ENCODE results near the gene ZNF439.
"Not testable (repeated sequence)": the region's sequence is repeated elsewhere in the genome, so short reads cannot be mapped to it uniquely, and the experiment has no call there.

Gene ZNF439

DNA sequence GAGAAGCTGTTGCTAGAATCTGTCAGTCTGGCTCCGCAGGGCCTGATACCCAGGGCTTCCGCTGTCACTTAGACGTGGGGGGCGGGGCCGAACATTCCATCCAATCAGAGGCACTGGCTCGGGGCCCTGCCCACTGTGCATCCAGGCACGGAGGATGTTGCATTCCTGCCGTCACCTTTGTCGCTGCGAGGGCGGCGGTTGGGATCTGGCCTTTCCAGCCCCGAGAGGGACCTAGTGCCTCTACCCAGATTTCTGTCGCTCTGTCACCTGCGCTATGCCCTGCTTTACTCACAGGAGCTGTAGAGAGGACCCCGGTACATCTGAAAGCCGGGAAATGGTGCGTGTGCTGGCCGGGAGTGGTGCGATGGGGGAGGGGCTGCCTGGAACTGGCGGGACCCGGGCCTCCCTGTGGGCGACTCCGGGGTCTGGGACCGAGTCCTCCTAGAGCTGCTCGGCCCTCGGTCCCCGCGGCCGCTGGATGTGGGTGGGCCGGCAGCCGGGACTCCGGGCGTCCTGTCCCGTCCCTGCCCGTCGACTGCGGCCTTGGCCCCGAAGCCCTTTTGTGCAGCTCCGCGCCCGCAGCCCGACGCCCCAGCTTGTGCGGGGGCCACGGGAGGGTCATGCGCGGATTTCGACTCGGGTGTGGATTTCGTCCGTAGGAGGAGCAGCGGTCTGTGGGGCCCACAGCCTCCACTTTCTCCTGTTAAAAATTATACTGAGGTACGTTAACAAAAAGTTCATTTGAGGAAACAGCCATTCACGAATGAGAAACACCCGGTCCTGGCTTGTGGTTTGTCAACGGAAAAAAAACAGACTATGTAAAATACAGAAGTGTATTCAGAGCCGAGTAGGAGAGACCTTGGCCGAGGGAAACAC lies at the start of gene ZNF439:
ZNF439 (plus strand) TSS at position 133 of the 876 bp plus-strand sequence; CDS start at position 275, 142 bp downstream.
- peak; percentile 68 for DNase-seq

DNA sequence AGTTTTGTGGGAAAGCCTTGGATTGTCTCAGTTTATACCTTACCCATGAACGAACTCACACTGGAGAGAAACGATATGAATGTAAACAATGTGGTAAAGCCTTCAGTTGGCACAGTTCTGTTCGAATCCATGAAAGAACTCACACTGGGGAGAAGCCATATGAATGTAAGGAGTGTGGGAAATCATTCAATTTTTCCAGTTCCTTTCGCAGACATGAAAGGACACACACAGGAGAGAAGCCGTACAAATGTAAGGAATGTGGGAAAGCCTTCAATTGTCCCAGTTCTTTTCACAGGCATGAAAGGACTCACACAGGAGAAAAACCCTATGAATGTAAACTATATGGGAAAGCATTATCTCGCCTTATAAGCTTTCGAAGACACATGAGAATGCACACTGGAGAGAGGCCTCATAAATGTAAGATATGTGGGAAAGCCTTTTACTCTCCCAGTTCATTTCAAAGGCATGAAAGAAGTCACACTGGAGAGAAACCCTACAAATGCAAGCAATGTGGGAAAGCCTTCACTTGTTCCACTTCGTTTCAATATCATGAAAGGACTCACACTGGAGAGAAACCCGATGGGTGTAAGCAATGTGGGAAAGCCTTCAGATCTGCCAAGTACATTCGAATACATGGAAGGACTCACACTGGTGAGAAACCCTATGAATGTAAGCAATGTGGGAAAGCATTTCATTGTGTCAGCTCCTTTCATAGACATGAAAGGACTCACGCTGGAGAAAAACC lies 42.0 kb upstream of the ZNF439 start:
- no peak for DNase-seq

DNA sequence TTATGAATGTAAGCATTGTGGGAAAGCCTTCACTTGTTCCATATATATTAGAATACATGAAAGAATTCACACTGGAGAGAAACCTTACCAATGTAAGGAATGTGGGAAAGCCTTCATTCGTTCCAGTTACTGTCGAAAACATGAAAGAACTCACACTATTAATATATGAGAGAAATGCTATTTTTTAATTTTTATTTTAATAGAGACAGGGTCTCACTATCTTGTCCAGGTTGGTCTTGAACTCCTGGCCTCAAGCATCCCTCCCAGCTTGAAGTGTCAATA lies 41.5 kb upstream of the ZNF439 start:
- no peak for DNase-seq

DNA sequence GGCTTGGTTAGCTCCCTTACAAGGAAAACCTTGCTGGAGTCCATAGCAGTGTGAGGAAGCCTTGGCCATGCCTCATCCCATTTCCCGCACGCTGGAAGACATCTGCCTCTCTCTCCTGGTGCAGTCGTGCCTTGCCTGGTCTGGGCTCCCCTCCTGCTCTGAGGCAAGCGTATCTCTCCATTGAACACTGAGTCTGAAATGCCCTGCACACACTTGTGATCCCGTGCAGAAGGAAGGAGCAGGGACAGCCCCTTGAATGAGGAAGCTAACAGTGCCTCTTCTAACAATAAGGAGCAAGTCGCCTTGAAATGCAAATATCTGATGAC lies 34.9 kb upstream of the ZNF439 start:
- DNase-seq = no peak

DNA sequence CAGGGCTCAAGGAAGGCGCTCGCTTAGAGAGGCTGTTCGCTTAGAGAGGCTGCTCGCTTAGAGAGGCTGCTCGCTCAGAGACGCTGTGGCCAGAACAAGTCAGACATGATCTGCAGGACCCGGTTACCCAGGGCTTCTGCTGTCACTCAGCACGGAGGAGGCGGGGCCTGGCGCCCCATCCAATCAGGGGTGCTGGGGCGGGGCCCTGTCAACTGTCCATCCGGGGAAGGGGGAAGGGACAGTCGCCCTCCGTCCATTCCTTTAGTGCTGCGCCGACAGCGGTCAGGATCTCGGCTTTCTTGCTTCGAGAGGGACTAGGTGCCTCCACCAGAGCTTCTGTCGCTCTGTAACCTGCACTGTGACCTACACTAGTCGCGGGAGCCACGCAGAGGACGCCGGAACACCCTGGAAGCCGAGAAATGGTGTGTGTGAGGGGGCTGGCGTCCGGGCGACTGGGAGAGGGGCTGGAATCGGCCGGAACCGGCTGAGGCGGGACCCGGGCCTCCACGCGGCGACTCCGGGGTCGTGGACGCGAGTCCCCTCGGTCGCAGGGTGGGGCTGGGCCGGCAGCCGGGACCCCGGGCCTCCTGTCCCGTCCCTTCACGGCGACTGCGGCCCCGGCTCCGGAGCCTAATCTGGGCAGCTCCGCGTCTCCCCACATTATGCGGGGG lies 34.4 kb upstream of the ZNF439 start, which contains the start of gene ZNF440:
ZNF440 (plus strand) TSS at position 245 of the 671 bp plus-strand sequence; CDS start at position 420, 175 bp downstream.
- peak; percentile 92 for DNase-seq

DNA sequence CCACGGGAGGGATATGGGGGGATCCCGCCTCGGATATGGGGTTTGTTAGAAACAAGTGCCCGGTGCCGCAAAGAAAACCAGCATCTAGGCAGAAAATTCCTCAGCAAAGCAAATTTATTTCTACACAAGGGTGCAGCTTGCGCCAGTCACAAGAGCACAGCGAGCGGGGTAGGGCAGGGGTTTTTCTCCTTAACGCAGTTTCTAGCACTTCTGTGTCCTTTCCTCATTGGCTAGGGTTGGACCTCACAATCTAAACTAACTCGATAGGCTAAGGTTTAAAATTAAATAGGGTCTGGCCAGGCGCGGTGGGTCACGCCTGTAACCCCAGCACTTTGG lies 33.9 kb upstream of the ZNF439 start:
- DNase-seq = peak; percentile 17

DNA sequence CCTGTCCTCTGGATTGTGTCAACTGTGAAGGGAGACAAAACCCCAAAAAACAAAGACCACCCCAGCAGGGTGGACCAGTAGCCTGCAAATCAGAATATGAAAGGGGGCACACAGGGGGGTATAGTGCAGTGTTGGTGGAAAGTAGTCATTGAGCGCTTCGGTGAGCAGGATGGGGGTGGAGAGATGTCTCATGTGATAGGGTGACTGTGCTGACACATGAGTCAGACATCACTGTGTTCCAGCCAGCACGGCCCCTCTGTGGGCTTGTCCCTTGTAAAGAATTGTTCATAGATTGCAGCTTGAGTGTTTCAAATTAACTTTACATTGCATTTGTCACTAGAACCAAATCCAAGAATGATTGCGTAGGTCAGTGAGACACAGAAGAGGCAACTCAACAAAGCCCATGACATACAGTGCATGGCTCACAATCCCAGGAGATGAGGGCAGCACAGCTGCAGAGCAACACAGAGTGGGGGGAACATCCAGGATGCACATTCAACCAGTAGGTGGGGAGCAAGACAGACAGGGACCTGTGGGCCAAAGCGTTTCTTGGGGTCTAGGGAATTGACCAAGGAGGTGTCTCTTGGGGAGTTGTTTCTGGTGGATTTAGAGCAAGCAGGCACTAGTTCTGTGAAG lies 26.9 kb upstream of the ZNF439 start:
- DNase-seq = no peak

DNA sequence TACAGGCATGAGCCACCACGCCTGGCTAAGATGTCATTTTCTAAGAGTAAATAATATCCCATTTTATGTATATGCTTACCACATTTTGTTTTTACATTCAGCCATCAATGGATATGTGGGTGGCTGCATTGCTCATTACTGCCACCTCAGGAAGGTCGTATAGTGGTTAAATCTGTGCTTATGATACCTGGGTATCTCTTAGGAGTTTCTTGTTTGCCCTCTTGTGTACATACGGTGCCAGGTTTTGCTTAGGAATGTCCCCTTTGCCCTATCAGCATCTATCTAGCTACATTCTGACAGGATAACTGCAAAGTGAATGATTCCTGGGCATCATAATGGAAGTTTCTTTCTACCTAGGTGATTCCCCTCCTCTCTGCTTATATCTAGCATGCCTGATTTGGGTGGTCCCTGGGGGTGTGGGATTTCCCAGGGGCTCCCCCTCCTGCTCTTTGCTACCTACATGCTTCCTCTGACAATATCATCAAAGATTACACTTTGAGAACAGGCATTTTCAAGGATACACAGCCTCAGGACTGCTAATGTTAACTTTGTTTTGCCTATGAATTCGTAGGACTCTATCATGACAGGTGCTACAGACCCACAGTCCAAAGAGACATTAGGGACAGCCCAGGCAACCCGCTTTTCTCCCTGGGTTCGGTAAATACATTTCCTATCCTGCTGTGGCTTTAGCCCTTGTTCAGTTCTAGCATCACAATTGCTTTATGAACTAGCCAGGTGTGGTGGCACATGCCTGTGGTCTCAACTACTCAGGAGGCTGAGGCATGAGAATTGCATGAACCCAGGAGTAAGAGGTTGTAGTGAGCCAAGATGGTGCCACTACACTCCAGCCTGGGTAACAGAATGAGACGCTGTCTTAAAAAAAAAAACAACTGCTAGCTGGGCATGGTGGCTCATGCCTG lies 19.3 kb upstream of the ZNF439 start:
- DNase-seq = not testable (repeated sequence)

DNA sequence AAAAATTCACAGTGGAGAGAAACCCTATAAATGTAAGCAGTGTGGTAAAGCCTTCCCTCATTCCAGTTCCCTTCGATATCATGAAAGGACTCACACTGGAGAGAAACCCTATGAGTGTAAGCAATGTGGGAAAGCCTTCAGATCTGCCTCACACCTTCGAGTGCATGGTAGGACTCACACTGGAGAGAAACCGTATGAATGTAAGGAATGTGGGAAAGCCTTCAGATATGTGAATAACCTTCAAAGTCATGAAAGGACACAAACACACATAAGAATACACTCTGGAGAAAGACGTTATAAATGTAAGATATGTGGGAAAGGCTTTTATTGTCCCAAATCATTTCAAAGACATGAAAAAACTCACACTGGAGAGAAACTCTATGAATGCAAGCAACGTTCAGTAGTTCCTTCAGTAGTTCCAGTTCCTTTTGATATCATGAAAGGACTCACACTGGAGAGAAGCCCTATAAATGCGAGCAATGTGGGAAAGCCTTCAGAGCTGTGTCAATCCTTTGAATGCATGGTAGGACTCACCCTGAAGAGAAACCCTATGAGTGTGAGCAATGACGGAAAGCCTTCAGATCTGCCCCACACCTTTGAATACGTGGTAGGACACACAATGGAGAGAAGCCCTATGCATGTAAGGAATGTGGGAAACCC lies 16.1 kb upstream of the ZNF439 start:
- DNase-seq = no peak

DNA sequence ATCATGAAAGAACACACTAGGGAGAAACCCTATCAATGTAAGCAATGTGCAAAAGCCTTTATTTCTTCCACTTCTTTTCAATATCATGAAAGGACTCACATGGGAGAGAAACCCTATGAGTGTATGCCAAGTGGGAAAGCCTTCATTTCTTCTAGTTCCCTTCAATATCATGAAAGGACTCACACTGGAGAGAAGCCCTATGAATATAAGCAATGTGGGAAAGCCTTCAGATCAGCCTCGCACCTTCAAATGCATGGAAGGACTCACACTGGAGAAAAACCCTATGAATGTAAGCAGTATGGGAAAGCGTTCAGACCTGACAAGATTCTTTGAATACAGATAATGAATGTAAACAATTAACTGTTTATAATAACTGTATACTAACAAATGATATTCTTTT lies 15.0 kb upstream of the ZNF439 start:
- DNase-seq = no peak

DNA sequence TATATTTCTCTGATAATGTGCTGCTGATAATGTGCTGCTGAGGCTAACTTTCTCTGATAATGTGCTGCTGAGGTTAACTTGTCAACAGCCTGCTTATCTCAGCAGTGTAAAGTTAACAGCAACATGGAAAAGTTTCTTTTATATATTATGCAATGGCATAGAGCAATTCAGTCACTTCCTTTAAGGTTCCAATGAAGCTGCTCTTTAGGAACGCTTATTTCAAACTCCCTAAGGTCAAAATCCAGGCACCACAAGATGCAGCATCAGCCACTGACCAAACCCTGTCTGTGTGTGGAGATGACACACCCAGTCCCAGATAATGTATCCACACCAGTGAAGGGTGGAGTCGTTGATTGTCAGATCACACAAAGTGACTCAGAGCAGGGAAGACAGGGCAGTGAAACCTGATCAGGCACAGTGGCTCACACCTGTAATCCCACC lies 12.9 kb upstream of the ZNF439 start:
- not testable (repeated sequence) for DNase-seq

DNA sequence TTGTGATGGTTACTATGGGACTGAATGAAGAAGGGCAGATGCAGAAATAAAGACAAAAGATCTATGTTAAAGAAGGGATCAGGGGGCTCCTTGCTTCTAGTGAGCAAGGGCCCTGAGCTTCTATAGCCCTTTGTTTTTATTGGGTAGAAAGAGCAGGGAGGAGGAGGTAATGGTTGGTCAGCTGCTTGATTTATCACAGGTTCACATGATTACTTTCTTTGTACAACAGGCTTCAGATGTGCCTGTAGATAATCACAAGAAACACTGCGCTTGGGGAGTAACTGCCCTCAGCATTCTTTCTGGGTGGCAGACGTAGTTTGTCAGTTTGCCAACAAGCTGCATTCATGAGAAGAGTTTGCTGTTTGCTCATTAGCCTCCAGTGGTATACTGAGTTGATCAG lies 4.8 kb upstream of the ZNF439 start:
- no peak for DNase-seq

DNA sequence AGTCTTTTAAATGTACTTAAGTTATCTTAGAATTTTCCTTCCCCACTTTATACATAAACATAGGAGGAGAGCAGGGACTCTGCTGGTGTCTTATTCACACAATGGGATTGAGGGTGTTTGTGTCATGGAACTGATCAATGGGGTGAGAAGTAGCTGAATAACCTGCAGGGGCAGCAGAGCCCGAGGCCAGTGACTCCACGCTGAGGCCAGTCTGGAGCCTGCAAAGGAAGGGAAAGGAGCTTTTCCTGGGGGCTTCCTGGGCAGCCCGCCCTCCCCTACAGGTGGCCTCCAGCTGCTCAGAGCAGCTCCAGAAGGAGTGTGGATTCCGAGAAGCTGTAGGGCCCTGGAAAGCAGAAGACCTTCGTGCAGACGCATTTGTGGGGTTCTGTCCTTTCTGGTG lies 911 bp upstream of the ZNF439 start:
- DNase-seq = not testable (repeated sequence)

DNA sequence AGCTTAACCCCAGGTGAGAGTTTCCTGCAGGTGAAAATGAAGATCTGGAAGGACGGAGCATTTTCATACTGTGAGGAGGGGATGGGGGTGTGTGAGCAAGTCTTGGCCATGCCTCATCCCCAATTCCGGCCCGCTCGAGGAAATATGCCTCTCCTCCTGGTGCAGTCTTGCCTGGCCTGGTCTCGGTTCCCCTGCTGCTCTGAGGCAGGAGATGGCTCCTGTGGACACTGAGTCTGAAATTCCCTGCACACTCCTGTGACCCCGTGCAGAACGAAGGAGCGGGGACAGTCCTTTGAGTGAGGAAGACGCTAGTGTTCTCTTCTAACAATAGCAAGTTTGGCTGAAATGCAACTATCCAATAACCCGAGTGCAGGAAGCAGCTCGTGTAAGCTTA lies 329 bp upstream of the ZNF439 start:
- no peak for DNase-seq

DNA sequence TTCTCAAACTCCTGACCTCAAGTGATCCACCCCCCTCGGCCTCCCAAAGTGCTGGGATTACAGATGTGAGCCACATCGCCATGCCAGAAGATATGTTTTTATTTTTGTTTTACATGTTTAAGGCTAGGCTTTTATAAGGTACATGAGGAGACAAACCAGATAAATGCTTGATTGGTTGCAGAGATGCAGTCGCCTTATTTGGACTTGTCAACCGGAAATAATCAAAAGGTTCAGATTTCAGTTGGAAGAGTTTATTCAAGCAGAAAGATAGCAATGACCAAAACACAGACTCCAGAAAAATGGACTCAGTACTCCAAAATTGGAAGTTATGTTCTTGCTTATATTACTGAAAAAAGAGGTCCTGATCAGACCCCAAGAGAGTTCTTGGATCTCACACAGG lies 1.8 kb downstream of the ZNF439 start:
- not testable (repeated sequence) for DNase-seq

DNA sequence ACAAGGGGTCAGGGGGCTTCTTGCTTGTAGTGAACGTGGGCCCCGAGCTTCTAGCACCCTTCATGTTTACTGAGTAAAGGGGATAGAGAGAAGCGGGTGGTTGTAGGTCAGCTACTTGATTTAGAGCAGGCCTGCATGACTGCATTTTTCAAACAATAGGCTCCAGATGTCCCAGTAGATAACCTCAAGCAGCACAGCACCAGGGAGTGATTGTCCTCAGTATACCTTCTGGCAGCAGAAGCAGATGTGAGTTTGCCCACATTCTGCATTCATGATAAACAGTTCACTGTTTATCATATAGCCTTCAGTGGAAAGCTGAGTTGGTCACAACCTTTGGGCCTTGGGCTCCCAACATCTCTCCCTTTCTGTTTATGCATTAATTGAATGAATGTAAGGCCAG lies 4.8 kb downstream of the ZNF439 start:
- no peak for DNase-seq

DNA sequence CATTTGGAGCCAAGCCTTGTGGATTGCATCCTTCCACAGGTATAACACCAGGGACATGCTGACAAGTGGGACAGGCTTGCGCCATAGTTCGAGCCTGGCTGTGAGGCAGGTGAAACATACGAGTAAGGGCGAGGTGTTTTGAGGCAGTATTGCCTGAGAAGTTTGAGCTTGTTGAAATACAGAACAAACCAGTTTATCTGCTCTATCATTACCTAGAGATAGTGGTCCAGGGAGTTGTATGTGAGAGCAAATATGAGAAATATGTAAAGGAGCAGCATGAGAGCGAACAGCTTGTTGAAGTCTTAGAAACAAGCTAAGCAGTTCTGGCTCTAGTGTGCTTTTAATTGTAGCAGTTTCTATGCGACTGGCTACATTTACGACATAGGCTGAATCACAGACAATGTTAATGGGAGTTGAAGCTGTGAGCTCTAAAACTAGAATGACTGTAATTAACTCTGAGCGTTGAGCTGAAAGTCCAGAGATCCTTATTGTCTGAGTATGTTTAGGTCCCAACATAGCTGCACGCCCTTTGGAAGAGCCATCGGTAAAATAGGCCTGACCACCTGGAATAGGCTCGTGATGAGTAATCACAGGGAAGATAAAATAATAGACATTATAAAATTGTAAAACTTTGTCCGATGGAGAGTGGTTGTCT lies 8.2 kb downstream of the ZNF439 start:
- DNase-seq = no peak

DNA sequence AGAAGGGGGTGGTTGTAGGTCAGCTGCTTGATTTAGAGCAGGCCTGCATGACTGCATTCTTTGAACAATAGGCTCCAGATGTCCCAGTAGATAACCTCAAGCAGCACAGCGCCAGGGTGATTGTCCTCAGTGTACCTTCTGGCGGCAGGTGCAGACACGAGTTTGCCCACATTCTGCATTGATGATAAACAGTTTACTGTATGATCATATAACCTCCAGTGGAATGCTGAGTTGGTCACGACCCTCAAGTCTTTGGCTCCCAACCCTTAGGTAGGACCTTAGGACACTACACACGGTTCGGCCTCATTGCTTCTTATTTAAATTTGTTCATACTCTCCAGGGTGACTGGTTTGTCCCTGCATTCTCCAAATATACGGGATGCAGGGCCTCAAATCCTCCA lies 12.2 kb downstream of the ZNF439 start:
- no peak for DNase-seq

DNA sequence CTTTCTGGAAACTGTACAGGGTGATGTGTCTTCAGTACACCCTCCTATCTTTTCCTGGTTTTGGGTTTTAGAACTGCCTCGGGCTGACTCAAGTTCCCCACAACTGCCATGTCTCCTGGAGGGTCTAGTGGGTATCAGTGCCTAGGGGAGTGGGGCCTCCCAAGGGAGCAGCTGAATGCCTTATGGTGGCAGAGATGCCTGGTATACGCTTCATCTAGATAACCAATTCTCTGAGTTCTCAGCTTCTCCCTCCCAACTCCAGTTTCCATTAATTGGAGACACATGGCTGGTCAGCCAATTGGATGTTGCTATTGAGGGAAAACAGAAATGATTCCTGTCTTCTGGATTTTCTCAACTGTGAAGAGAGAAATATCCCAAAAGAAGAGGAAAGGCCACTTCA lies 12.8 kb downstream of the ZNF439 start:
- no peak for DNase-seq

DNA sequence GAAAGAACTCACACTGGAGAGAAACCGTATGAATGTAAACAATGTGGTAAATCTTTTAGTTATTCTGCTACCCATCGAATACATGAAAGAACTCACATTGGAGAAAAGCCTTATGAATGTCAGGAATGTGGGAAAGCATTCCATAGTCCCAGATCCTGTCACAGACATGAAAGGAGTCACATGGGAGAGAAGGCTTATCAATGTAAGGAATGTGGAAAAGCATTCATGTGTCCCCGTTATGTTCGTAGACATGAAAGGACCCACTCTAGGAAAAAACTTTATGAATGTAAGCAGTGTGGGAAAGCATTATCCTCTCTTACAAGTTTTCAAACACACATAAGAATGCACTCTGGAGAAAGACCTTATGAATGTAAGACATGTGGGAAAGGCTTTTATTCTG lies 19.2 kb downstream of the ZNF439 start:
- DNase-seq = not testable (repeated sequence)

DNA sequence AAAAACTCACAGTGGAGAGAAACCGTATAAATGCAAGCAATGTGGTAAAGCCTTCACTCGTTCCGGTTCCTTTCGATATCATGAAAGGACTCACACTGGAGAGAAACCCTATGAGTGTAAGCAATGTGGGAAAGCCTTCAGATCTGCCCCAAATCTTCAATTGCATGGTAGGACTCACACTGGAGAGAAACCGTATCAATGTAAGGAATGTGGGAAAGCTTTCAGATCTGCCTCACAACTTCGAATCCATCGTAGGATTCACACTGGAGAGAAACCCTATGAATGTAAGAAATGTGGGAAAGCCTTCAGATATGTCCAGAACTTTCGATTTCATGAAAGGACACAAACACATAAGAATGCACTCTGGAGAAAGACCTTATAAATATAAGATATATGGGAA lies 19.7 kb downstream of the ZNF439 start:
- DNase-seq = no peak

Measured in inflammatory macrophage treated with lipopolysaccharide for 4 hours (primary cell).